BE2C (cell line): ENCODE measurements around the gene ANKRA2. TPM values are rescaled to one million over a fixed set of nuclear protein-coding genes. Genes with fewer than 3 reads are reported as not detected.

ENCODE experiments used
- DNase-seq: peaks from one replicate; pipeline ENCODE4 v3.0.0-alpha.2; 2020
- H3K27me3 ChIP-seq: fragments of 250-450 bp; sonication (Bioruptor Pico); 2 replicates; pipeline ENCODE4 v1.5.1; 2020; ENCODE audit warnings: mild to moderate bottlenecking
- H3K36me3 ChIP-seq: fragments of 250-450 bp; sonication (Bioruptor Pico); 2 replicates; pipeline ENCODE4 v1.5.1; 2020; ENCODE audit warnings: mild to moderate bottlenecking
- H3K4me1 ChIP-seq: fragments of 250-450 bp; sonication (Bioruptor Pico); 2 replicates; pipeline ENCODE4 v1.5.1; 2020
- H3K4me3 ChIP-seq: 2 replicates; pipeline ENCODE4 v1.5.1; 2011; ENCODE audit warnings: low read depth, low read length
- H3K9me3 ChIP-seq: fragments of 250-450 bp; sonication (Bioruptor Pico); 2 replicates; pipeline ENCODE4 v1.5.1; 2020
- polyA plus RNA-seq: library from polyadenylated mRNA; unstranded; fragments of >200 nt; gene quantifications from one replicate; pipeline ENCODE4 v1.2.1, GENCODE V29; 2012; ENCODE audit warnings: low read depth, missing spikeins; ENCODE audit not compliant: insufficient read length, insufficient read depth
- TF ChIP-seq, protein P1 (sequence below): IDR thresholded peaks from 2 replicates; pipeline ENCODE4 v1.5.1; 2012; ENCODE audit warnings: mild to moderate bottlenecking, low read depth, low read length

Gene ANKRA2, protein sequence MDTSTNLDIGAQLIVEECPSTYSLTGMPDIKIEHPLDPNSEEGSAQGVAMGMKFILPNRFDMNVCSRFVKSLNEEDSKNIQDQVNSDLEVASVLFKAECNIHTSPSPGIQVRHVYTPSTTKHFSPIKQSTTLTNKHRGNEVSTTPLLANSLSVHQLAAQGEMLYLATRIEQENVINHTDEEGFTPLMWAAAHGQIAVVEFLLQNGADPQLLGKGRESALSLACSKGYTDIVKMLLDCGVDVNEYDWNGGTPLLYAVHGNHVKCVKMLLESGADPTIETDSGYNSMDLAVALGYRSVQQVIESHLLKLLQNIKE
- 9.2 TPM for polyA plus RNA-seq

DNA sequence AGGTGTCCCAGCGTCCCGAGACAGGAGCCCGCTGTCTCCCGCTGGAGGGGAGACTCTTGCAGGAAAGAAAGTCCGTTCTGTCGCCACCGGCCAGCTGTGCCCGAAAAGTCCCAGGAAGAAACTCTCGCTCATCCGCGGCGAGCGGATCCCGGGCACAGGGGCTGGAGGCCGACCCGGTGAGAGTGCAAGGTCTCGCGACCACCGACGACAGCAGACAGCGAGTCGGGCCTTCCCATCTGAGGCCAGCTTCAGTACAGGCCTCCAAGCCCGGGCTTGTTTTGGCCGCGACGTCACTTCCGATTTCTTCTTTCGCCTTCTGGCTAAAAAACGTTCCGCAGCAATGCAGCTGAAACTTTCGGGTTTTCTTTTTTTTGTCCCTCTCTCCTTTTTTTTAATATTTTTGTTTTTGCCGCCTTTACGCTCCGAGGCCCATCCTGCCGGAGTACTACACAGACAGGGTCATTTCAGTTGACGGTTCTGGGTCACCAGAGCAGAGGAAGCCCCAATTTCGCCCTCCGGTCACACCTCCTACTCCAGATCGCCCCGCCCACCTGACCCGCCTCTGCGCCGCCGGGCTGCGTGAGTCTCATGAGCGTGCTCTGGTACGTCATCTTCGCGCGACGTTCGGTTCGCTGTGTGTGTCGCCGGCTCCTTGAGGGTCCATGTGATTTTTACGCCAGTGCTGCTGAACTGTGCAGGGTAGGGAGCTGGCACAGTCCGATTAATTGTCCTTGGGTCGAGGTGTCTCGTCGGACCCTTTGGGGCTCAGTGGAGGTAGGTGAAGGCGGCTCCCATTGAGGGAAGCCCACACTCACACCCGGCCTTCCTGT is at the start of gene ANKRA2, which contains the start of gene UTP15:
ANKRA2 (minus strand) TSS at position 501 of the 830 bp plus-strand sequence. CDS start 2,758 bp downstream, outside the sequence.
UTP15 (plus strand) TSS at position 605 of the 830 bp plus-strand sequence. CDS start 1,602 bp downstream, outside the sequence.
- Histone ChIP-seq H3K4me3 (peak within 1 kb of the TSS; percentile 100), H3K27me3 (no peaks in the 10 kb centered on the region), H3K36me3 (peaks cover 11% of the 10 kb centered on the region), H3K4me1 (no peaks in the 10 kb centered on the region), H3K9me3 (no peaks in the 10 kb centered on the region)
- DNase-seq, result peak; percentile 100
- TF ChIP-seq, protein P1, sequence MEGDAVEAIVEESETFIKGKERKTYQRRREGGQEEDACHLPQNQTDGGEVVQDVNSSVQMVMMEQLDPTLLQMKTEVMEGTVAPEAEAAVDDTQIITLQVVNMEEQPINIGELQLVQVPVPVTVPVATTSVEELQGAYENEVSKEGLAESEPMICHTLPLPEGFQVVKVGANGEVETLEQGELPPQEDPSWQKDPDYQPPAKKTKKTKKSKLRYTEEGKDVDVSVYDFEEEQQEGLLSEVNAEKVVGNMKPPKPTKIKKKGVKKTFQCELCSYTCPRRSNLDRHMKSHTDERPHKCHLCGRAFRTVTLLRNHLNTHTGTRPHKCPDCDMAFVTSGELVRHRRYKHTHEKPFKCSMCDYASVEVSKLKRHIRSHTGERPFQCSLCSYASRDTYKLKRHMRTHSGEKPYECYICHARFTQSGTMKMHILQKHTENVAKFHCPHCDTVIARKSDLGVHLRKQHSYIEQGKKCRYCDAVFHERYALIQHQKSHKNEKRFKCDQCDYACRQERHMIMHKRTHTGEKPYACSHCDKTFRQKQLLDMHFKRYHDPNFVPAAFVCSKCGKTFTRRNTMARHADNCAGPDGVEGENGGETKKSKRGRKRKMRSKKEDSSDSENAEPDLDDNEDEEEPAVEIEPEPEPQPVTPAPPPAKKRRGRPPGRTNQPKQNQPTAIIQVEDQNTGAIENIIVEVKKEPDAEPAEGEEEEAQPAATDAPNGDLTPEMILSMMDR, result no peak

DNA sequence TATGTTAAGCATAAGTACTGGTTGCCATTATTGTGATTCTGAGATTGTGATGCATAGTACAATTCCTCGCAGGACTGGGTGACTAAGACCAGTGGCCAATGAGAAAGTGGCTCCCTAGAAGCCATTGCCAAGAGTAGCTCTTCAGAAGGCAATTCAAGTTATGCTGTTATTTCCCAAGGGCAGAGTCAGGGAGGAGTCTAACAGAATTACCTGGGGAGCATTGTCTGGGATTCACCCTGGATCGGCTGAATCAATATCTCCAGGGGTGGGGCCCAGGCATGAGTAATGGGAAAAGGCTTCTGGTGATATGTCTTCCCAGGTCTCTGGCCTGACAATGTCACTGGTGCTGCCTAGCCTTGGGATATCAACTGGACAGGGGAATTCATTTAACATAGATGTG is 49.6 kb upstream of the ANKRA2 start:
- no peak for DNase-seq
- Histone ChIP-seq H3K4me3 (no peak overlapping the region), H3K9me3 (no peaks in the 10 kb centered on the region), H3K27me3 (no peaks in the 10 kb centered on the region), H3K4me1 (peaks cover 22% of the 10 kb centered on the region), H3K36me3 (no peaks in the 10 kb centered on the region)
- TF ChIP-seq, protein P1, result no peak

DNA sequence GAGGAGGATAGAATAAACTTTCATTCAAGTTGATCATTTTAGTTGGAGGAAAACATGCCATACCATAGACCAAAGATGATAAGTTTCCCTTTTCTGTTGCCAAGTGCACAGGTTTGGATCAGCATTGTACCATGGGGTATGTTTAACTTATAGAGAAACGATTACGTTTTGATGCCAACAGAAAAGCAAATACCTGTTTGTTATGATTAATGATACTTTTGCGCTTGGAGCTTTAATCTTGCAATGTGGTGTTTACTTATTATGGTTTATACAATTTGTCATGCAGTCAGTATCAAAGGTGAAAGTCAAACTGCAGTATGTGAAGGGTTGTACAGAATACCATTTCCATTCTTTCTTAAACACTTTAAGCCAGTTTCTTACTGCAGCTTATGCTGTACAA is 47.4 kb upstream of the ANKRA2 start:
- no peak for DNase-seq
- H3K9me3 ChIP-seq, result no peaks in the 10 kb centered on the region
- H3K4me1 ChIP-seq, result peaks cover 17% of the 10 kb centered on the region
- TF ChIP-seq, protein P1, result no peak
- no peaks in the 10 kb centered on the region for H3K27me3 ChIP-seq
- H3K36me3 ChIP-seq, result no peaks in the 10 kb centered on the region
- H3K4me3 ChIP-seq, result no peak overlapping the region

DNA sequence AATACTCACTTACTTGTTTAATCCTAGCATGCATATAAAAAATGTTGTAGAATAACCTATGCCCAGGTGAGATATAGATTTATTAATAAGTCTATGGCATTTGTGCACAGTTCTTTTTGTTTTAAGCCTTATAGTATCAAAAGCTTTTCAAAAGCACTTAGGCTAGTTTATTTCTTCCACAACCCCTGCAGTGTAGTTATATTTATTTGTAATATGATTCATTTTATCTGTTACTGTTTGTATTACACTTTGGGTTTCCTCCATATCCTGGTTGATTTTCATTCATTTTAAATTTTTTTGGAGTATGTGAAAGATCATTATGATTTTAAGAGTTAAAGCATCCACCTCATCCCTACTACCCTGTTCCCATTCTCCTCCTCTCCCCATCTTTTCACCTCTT is 41.8 kb upstream of the ANKRA2 start:
- H3K4me3 ChIP-seq, result no peak overlapping the region
- no peaks in the 10 kb centered on the region for H3K36me3 ChIP-seq
- no peaks in the 10 kb centered on the region for H3K27me3 ChIP-seq
- H3K9me3 ChIP-seq, result no peaks in the 10 kb centered on the region
- DNase-seq, result no peak
- H3K4me1 ChIP-seq, result peaks cover 2% of the 10 kb centered on the region; the same call in 1 of the 2 replicates
- TF ChIP-seq, protein P1, result no peak

DNA sequence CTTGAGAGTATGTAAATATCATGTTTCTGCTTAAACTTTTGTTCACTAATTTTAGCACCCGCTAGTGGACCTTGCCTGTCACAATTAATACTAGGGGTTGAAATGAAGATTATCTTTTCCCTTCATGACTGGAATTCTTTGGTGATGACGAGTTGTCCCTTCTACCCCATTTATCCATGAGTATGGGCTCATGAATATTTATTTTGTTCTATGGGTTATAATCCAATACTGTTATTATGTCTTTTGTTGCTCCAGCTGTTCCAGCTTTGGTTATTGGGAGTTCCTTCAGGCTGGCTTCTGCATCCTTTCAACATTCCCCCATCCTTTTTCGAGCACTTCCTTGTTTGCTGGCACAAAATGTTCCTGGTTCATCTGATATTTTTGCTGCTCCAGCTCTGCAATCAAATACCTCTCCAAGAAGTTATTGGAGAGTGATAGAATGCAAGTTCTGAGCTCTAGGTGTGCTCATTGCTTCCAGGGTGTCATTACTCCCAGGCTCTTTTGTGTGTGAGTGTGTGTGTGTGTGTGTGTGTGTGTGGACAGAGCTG is 40.8 kb upstream of the ANKRA2 start:
- TF ChIP-seq, protein P1, result no peak
- H3K27me3 ChIP-seq, result no peaks in the 10 kb centered on the region
- H3K4me1 ChIP-seq, result peaks cover 2% of the 10 kb centered on the region; the same call in 1 of the 2 replicates
- no peaks in the 10 kb centered on the region for H3K9me3 ChIP-seq
- no peak for DNase-seq
- H3K36me3 ChIP-seq, result no peaks in the 10 kb centered on the region
- no peak overlapping the region for H3K4me3 ChIP-seq
